T-helper 17 cell (primary cell): Measurements from ENCODE around the gene TRAF2. TPM values are rescaled to one million over a fixed set of nuclear protein-coding genes. Genes with fewer than 3 reads are reported as not detected.

Source experiments
- ATAC-seq: fragments of 150-1000 bp; cut with Tn5 transposase; 2 replicates; pipeline ENCODE4 v1.10.0; 2021; ENCODE audit warnings: mild to moderate bottlenecking, moderate library complexity
- DNase-seq, 3 donors: peaks; one replicate each; pipeline versions ENCODE4 v3.0.0 to v3.0.0-alpha.2; 2020 to 2021
- H3K9me3 ChIP-seq: one replicate; pipeline ENCODE4 v1.7.0; 2013; ENCODE audit warnings: low read length, mild to moderate bottlenecking; ENCODE audit not compliant: control insufficient read depth, poor library complexity, severe bottlenecking
- H3K27ac Mint-ChIP-seq: one replicate; pipeline ENCODE4 v1.8.0; 2022; ENCODE audit warnings: mild to moderate bottlenecking, moderate library complexity, mixed read lengths
- H3K27me3 Mint-ChIP-seq: one replicate; pipeline ENCODE4 v1.8.0; 2022; ENCODE audit warnings: mixed read lengths
- H3K36me3 Mint-ChIP-seq: one replicate; pipeline ENCODE4 v1.8.0; 2022; ENCODE audit warnings: low read depth, mixed read lengths
- H3K4me1 Mint-ChIP-seq: one replicate; pipeline ENCODE4 v1.8.0; 2022; ENCODE audit warnings: mild to moderate bottlenecking, mixed read lengths
- H3K4me3 Mint-ChIP-seq: one replicate; pipeline ENCODE4 v1.8.0; 2022; ENCODE audit warnings: mild to moderate bottlenecking, moderate library complexity, mixed read lengths
- total RNA-seq, 4 donors: library from RNA in 2 of 4; stranded (reverse) in 2 of 4; gene quantifications; one replicate each; pipeline ENCODE4 v1.2.3 and lab custom pipeline; 2022 to 2026

The TRAF2 gene
- total RNA-seq, 2 donors from 2014 or later: 20.8 to 21.4 TPM

- no peak overlapping the region for H3K4me3 Mint-ChIP-seq
- H3K4me1 Mint-ChIP-seq: peaks cover 23% of the 10 kb centered on the region
- DNase-seq: no peak
- ATAC-seq: no peak
- H3K36me3 Mint-ChIP-seq: no peaks in the 10 kb centered on the region
- no peaks in the 10 kb centered on the region for H3K27me3 Mint-ChIP-seq
- H3K27ac Mint-ChIP-seq: no peak overlapping the region
- no peaks in the 10 kb centered on the region for H3K9me3 ChIP-seq
Observed at GRCh38 chr9:136955202-136955942, 69.1 kb downstream of the TRAF2 start.

- Mint-ChIP-seq H3K4me3 (no peak overlapping the region), H3K4me1 (peaks cover 27% of the 10 kb centered on the region), H3K27me3 (no peaks in the 10 kb centered on the region), H3K27ac (no peak overlapping the region), H3K36me3 (no peaks in the 10 kb centered on the region)
- DNase-seq (no peak), ATAC-seq (no peak)
- H3K9me3 ChIP-seq: no peaks in the 10 kb centered on the region
Observed at GRCh38 chr9:136955943-136956335, 69.6 kb downstream of the TRAF2 start.

GRCh38 chr9:136956604-136957003 lies 70.3 kb downstream of the TRAF2 start:
- Mint-ChIP-seq H3K27ac (no peak overlapping the region), H3K27me3 (no peaks in the 10 kb centered on the region), H3K4me1 (peaks cover 27% of the 10 kb centered on the region), H3K36me3 (no peaks in the 10 kb centered on the region), H3K4me3 (no peak overlapping the region)
- no peaks in the 10 kb centered on the region for H3K9me3 ChIP-seq
- DNase-seq (no peak), ATAC-seq (no peak)

- no peaks in the 10 kb centered on the region for H3K9me3 ChIP-seq
- Mint-ChIP-seq H3K4me1 (peaks cover 27% of the 10 kb centered on the region), H3K36me3 (no peaks in the 10 kb centered on the region), H3K27ac (no peak overlapping the region), H3K4me3 (no peak overlapping the region), H3K27me3 (no peaks in the 10 kb centered on the region)
- ATAC-seq: no peak
- DNase-seq: no peak
Observed at GRCh38 chr9:136957461-136957860, 71.1 kb downstream of the TRAF2 start.

GRCh38 chr9:136957901-136958300 lies 71.6 kb downstream of the TRAF2 start:
- no peak overlapping the region for H3K4me3 Mint-ChIP-seq
- ATAC-seq: no peak
- peaks cover 30% of the 10 kb centered on the region for H3K4me1 Mint-ChIP-seq
- no peaks in the 10 kb centered on the region for H3K36me3 Mint-ChIP-seq
- no peaks in the 10 kb centered on the region for H3K27me3 Mint-ChIP-seq
- no peaks in the 10 kb centered on the region for H3K9me3 ChIP-seq
- DNase-seq: no peak
- no peak overlapping the region for H3K27ac Mint-ChIP-seq

- no peak for DNase-seq
- H3K36me3 Mint-ChIP-seq: no peaks in the 10 kb centered on the region
- peak overlapping the region; percentile 29 for H3K27ac Mint-ChIP-seq
- H3K9me3 ChIP-seq: no peaks in the 10 kb centered on the region
- H3K4me3 Mint-ChIP-seq: no peak overlapping the region
- H3K4me1 Mint-ChIP-seq: peaks cover 35% of the 10 kb centered on the region
- ATAC-seq: no peak
- no peaks in the 10 kb centered on the region for H3K27me3 Mint-ChIP-seq
Observed at GRCh38 chr9:136958473-136958872, 72.2 kb downstream of the TRAF2 start.

GRCh38 chr9:136958898-136959850 lies 72.9 kb downstream of the TRAF2 start:
- ATAC-seq (no peak), DNase-seq (no peak)
- Mint-ChIP-seq H3K4me1 (peaks cover 35% of the 10 kb centered on the region), H3K4me3 (peak overlapping the region; percentile 33), H3K36me3 (no peaks in the 10 kb centered on the region), H3K27me3 (no peaks in the 10 kb centered on the region), H3K27ac (peak overlapping the region; percentile 29)
- H3K9me3 ChIP-seq: no peaks in the 10 kb centered on the region

- ATAC-seq (peak; percentile 81), DNase-seq (no peak)
- Mint-ChIP-seq H3K27ac (no peak overlapping the region), H3K4me1 (peaks cover 36% of the 10 kb centered on the region), H3K36me3 (no peaks in the 10 kb centered on the region), H3K27me3 (no peaks in the 10 kb centered on the region), H3K4me3 (peak overlapping the region; percentile 73)
- H3K9me3 ChIP-seq: no peaks in the 10 kb centered on the region
Observed at GRCh38 chr9:136960212-136960937, 74.1 kb downstream of the TRAF2 start.

GRCh38 chr9:136960938-136961275 lies 74.6 kb downstream of the TRAF2 start:
- DNase-seq (no peak), ATAC-seq (no peak)
- H3K9me3 ChIP-seq: no peaks in the 10 kb centered on the region
- Mint-ChIP-seq H3K4me1 (peaks cover 40% of the 10 kb centered on the region), H3K27me3 (no peaks in the 10 kb centered on the region), H3K36me3 (no peaks in the 10 kb centered on the region), H3K27ac (no peak overlapping the region), H3K4me3 (peak overlapping the region; percentile 73)

- Mint-ChIP-seq H3K36me3 (no peaks in the 10 kb centered on the region), H3K4me3 (peak overlapping the region; percentile 50), H3K4me1 (peaks cover 46% of the 10 kb centered on the region), H3K27me3 (no peaks in the 10 kb centered on the region), H3K27ac (no peak overlapping the region)
- ATAC-seq: no peak
- no peaks in the 10 kb centered on the region for H3K9me3 ChIP-seq
- DNase-seq: no peak
Observed at GRCh38 chr9:136961279-136962065, 75.2 kb downstream of the TRAF2 start.

GRCh38 chr9:136962163-136962562 lies 75.8 kb downstream of the TRAF2 start:
- no peaks in the 10 kb centered on the region for H3K9me3 ChIP-seq
- DNase-seq: no peak
- Mint-ChIP-seq H3K27me3 (no peaks in the 10 kb centered on the region), H3K4me3 (no peak overlapping the region), H3K36me3 (no peaks in the 10 kb centered on the region), H3K4me1 (peaks cover 46% of the 10 kb centered on the region), H3K27ac (no peak overlapping the region)
- no peak for ATAC-seq

GRCh38 chr9:136962701-136963248 lies 76.5 kb downstream of the TRAF2 start:
- Mint-ChIP-seq H3K27ac (peak overlapping the region; percentile 45), H3K36me3 (no peaks in the 10 kb centered on the region), H3K4me1 (peaks cover 48% of the 10 kb centered on the region), H3K27me3 (no peaks in the 10 kb centered on the region), H3K4me3 (peak overlapping the region; percentile 61)
- H3K9me3 ChIP-seq: no peaks in the 10 kb centered on the region
- ATAC-seq (no peak), DNase-seq (no peak)
